SK-N-MC (cell line): ENCODE data around the gene ZG16B.

Experiments
- DNase-seq: peaks from one replicate; pipeline ENCODE4 v3.0.0-alpha.2; 2011; ENCODE audit warnings: low read depth, low spot score
- H3K27ac ChIP-seq: fragments of 200-600 bp; sonication (generic); 2 replicates; pipeline ENCODE4 v1.5.1; 2016; ENCODE audit warnings: mixed run types
- H3K36me3 ChIP-seq: fragments of 200-600 bp; sonication (generic); 2 replicates; pipeline ENCODE4 v1.6.1; 2017; ENCODE audit warnings: antibody characterized with exemption, low read length, mixed read lengths; ENCODE audit not compliant: insufficient read depth
- H3K4me3 ChIP-seq: fragments of 200-600 bp; sonication (generic); 2 replicates; pipeline ENCODE4 v1.5.1; 2016
- H3K9ac ChIP-seq: fragments of 200-600 bp; sonication (generic); 2 replicates; pipeline ENCODE4 v1.8.0; 2017; ENCODE audit warnings: mixed run types, mixed read lengths; ENCODE audit not compliant: insufficient read length
- H3K9me3 ChIP-seq: fragments of 200-600 bp; sonication (generic); 2 replicates; pipeline ENCODE4 v1.6.1; 2017; ENCODE audit warnings: low read depth, mild to moderate bottlenecking, antibody characterized with exemption, low read length, moderate library complexity, mixed read lengths
- EZH2 ChIP-seq: fragments of 200-600 bp; sonication (generic); IDR thresholded peaks from one replicate; pipeline ENCODE4 v1.6.1; 2017; ENCODE audit warnings: antibody characterized with exemption
- FOXP2 ChIP-seq: optimal IDR thresholded peaks from 2 replicates; pipeline ENCODE3; 2011; ENCODE audit warnings: mild to moderate bottlenecking, moderate library complexity; ENCODE audit not compliant: insufficient read depth; ENCODE audit errors: extremely low read length, control extremely low read depth
- POLR2AphosphoS5 ChIP-seq: IDR thresholded peaks from 2 replicates; pipeline ENCODE4 v1.6.1; 2012; ENCODE audit warnings: mild to moderate bottlenecking, low read depth, low read length, borderline replicate concordance

Gene ZG16B

DNA sequence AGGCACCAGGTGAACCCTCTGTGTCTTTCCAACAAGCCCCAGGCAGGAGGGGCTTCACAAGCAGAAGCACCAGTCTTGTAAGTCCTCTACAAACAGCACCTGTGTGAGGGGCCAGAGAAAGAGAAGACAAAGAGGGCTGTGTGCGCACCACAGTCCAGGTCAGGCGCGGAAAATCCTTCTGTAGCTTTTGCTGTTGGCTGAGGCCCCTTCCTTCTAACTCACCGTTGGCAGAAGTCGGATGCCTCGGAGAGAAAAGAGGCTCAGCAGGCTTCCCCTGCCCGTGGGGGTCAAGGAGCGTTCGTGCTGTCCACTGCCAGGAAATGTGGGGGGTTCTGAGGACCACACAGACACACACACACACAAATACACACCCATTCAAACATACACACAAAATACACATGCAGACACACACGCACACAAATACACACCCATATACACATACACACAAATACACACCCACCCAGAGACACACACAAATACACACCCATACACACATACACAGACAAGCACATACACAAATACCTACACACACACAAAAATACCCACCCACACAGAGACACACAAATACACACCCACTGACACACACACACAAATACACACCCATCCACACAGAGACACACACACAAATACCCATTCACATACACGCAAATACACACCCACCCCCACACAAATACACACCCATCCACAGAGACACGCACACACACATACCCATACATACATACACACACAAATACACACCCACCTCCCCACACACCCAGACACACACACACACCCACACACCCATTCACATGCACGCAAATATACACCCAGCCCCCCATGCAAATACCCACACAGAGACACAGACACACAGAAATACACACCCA lies 6.8 kb downstream of the ZG16B start:
- Histone ChIP-seq H3K4me3 (no peak overlapping the region), H3K36me3 (no peaks in the 10 kb centered on the region), H3K9ac (no peak overlapping the region), H3K9me3 (no peaks in the 10 kb centered on the region), H3K27ac (no peak overlapping the region)
- TF ChIP-seq EZH2, result no peak
- no peak for DNase-seq

DNA sequence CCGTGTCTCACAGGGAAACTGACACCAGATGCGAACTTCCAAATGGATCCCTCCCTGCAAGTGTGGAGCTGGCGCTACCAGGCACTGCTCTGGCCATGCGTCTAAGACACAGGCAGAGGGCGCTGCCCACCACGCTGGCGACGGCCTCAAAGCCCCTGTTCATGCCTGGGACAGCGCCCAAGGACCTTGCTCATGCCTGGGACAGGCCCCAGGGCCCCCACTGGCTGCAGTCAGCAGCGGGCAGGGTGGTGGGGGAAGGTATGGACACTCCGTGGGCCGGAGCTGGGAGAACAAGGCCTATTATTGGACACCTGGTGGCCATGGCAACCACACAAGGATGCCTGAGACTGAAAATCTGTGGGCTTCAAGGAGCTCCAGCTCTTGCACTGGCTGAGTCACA lies 8.8 kb downstream of the ZG16B start:
- Histone ChIP-seq H3K9ac (no peak overlapping the region), H3K36me3 (no peaks in the 10 kb centered on the region), H3K4me3 (no peak overlapping the region), H3K9me3 (no peaks in the 10 kb centered on the region), H3K27ac (no peak overlapping the region)
- DNase-seq, result no peak
- no peak for TF ChIP-seq POLR2AphosphoS5
- TF ChIP-seq EZH2, result no peak
- TF ChIP-seq FOXP2, result no peak

DNA sequence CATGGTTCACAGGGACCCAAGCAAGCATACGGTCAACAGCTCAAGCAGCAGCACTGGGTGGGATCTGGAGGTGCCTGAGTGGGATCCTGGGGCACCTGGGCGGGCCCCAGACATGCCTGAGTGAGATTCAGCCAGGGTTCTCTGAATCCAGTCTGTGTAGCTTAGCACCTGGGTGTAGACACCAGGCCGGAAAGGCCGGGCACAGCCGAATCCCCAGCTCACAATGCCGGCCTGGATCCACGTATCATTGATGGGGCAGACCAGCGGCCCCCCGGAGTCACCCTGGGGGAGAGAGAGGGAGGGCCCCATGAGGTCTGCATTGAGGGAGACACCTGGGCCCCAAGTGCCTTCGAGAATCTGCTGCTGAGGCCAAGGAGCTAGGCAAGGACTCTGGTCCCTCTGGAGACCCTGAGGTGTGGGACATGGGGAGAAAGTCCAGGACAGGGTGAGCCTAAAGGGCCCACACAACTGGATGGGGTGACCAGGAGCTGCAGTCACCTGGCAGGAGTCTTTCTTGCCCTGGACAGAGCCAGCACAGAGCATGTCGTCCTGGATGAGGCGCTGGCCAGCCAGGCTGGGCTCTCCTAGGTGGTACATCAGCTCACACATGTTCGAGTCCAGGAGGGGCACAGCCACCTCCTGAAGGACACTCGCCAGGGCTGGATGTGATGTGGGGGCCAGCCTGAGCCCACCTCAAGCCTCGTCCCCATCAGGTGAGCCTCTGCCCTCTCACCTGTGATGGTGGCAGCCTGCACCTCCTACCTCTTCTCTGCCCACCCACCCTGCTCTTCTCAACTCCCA lies 9.7 kb downstream of the ZG16B start:
- Histone ChIP-seq H3K36me3 (no peaks in the 10 kb centered on the region), H3K27ac (no peak overlapping the region), H3K9ac (no peak overlapping the region), H3K4me3 (no peak overlapping the region), H3K9me3 (no peaks in the 10 kb centered on the region)
- DNase-seq, result no peak
- TF ChIP-seq EZH2, result no peak
- TF ChIP-seq FOXP2, result no peak

DNA sequence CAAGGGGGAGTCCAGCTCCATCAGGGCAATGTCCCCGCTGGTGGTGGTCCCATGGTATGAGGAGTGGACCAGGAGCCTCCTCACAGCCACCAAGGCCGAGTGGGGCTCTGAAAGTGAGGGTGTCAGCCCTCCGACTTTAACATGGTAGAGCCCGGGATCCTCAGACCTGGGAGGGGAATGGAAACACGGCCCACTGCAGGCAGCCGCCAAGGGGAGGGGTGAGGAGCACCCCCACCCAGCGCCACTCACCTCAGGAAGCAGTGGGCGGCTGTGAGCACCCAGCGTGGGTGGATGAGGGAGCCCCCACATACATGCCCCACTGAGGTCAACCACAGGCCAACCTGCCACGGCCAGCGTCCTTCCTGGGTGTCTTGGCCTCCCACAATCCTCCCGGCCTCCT lies 10.8 kb downstream of the ZG16B start:
- no peaks in the 10 kb centered on the region for H3K9me3 ChIP-seq
- H3K36me3 ChIP-seq, result no peaks in the 10 kb centered on the region
- no peak overlapping the region for H3K4me3 ChIP-seq
- TF ChIP-seq POLR2AphosphoS5 (no peak), EZH2 (no peak), FOXP2 (no peak)
- H3K27ac ChIP-seq, result no peak overlapping the region
- H3K9ac ChIP-seq, result no peak overlapping the region
- no peak for DNase-seq

DNA sequence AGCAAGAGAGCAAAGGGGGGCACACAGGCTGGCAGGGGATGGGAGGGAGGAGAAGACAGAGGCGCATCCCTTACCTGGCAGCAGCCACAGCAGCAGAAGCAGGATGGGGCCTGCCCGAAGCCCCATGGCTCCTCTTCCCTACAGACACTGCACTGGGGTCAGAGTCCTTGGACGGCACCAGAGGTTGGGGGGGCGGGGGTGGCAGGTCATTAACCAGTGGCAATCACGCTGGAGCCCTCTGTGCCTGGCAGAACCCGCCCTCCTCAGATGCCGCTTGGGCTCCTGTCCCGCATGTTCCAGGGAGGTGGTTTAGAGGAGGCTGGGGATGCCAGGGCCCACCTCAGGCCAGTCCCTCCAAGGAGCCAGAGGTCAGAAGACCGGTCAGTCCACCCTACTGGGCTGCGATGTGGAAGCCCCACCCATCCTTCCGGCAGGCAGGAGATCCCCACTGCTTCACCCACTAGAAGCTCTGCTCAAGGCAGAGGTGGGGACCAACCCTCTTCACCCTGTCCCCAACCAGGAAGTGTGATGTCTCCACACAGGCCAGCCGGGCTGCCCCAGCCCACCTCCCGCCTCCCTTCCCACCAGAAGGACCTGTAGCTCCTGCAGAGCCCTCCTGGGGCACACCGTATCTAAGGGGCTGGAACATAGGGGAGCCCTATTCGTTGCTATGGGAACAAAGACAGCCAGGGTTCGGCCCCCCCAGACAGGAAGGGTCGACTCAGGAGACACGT lies 11.7 kb downstream of the ZG16B start:
- H3K4me3 ChIP-seq, result no peak overlapping the region

DNA sequence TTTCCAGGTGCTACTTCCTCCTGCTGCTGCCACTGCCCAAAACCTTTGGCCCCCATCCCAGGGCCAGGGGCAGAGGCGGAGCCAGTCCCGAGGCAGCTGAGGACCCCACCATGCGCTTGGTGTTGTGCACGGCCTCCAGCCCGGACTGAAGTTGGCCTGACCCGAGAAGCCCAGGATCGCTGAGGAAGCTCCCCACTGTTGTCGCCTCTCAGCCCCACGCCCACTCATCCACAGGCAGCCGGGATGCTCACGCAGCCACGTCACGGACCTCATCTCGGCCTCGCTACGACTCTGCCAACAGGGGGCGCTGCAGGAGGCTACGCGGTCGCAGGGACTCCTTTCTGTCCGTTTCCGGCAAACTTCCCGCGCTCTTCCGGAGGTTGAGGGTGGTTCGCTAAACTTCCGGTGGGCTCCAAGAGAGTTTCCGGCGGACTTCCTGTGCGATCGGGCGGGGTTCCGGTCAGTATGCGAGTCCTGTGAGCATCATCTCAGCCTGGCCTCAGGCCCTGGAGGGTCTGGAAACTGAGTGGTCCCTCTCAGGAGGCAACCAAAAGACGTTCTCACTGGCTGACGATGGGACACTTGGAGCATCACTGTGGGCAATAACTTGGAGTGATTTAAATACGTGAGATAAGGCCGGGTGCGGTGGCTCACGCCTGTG lies 12.4 kb downstream of the ZG16B start:
- H3K27ac ChIP-seq, result no peak overlapping the region
- DNase-seq, result no peak

More for the DNA sequence above, 11.7 kb downstream of the ZG16B start:
- H3K9me3 ChIP-seq, result no peaks in the 10 kb centered on the region
- no peak overlapping the region for H3K27ac ChIP-seq
- DNase-seq, result no peak
- H3K36me3 ChIP-seq, result no peaks in the 10 kb centered on the region
- H3K9ac ChIP-seq, result no peak overlapping the region
- TF ChIP-seq FOXP2, result no peak
- no peak for TF ChIP-seq POLR2AphosphoS5
- no peak for TF ChIP-seq EZH2

DNA sequence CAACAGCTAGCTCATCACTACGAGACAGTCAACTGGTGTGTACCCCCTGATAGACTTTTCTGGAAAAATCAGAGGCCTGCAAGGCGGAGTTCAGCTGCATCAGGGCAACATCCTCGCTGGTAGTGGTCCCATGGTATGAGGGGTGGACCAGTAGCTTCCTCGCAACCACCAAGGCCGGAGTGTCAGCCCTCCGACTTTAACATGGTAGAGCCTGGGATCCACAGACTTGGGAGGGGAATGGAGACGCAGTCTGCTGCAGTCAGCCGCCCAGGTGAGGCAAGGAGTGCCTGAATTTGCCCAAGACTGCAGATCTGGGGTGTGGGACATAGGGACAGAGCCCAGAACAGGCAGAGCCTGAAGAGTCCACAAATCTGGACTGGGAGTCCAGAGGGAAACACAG lies 13.4 kb downstream of the ZG16B start:
- no peak for DNase-seq
- H3K36me3 ChIP-seq, result no peaks in the 10 kb centered on the region
- no peaks in the 10 kb centered on the region for H3K9me3 ChIP-seq
- H3K4me3 ChIP-seq, result no peak overlapping the region
- TF ChIP-seq FOXP2 (no peak), POLR2AphosphoS5 (no peak)
- no peak overlapping the region for H3K27ac ChIP-seq
- H3K9ac ChIP-seq, result no peak overlapping the region

More for the DNA sequence above, 12.4 kb downstream of the ZG16B start:
- Histone ChIP-seq H3K9me3 (no peaks in the 10 kb centered on the region), H3K9ac (no peak overlapping the region), H3K4me3 (no peak overlapping the region), H3K36me3 (no peaks in the 10 kb centered on the region)
- TF ChIP-seq FOXP2 (no peak), POLR2AphosphoS5 (no peak), EZH2 (no peak)

DNA sequence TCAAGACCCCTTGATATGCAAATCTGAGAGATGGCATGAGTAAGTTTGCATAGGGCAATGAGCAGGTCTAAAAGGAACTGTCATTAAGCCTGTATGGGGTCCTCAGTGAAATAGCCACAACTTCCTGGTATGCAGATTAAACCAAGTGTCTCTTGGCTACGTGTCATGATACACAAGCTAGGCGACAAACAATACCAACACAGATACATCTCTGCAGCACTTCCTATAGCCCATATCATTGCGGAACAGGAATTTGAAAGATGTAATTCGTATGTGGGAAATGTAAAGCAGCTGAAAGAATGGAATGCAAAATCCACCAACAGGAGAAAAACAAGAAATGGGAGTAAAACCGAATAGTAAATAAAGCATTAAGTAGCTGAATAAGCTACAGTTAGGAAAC lies 15.0 kb downstream of the ZG16B start:
- TF ChIP-seq EZH2, result no peak
- no peak for TF ChIP-seq FOXP2
- no peak for TF ChIP-seq POLR2AphosphoS5
- no peak overlapping the region for H3K4me3 ChIP-seq
- no peak overlapping the region for H3K27ac ChIP-seq
- H3K36me3 ChIP-seq, result no peaks in the 10 kb centered on the region
- H3K9me3 ChIP-seq, result no peaks in the 10 kb centered on the region
- no peak overlapping the region for H3K9ac ChIP-seq
- DNase-seq, result no peak
